Measurements from ENCODE around the gene CUBN. TPM values are rescaled to one million over a fixed set of nuclear protein-coding genes. Genes with fewer than 3 reads are reported as not detected.

Gene CUBN
- total RNA-seq, 1 experiment from 2014 or later = 0.80 TPM

DNA sequence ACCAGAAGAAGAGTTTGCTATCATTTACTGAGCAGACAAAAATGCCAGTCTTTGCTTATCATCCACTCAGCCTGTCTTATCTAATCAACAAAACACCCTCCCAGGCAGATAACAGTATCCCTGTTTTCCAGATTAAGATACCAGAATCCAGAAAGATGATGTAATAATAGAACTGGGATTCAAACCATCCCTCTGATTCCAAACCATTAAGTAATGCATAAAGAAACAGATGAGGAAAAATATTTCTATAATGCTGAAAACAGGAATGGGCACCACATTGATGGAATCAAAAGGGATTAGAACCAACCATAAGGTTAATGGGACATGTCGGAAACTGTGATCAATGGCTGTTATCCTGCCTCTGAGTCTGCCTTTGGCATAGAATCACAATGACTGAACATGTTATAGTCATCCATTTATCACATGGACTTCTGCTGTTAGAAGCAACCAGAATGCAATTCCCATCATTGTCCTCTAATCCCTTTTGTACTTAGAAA, 220.3 kb downstream of the CUBN start:
- H2AFZ ChIP-seq (ENCODE audit: low read length) = no peak overlapping the region
- POLR2A ChIA-PET (ENCODE audit: unreplicated experiment) = no interaction called here
- H3K27ac ChIP-seq (ENCODE audit: low read length) = no peak overlapping the region
- DNase-seq (no peak), ATAC-seq (no peak)
- H3K9me2 ChIP-seq (replicated peaks; ENCODE audit: low read length) = no peaks in the 10 kb centered on the region
- no TSS peak for BruUV-seq (replicated peaks)
- H3K9me3 ChIP-seq (ENCODE audit: low read length) = no peaks in the 10 kb centered on the region
- no peak overlapping the region for H3K4me3 ChIP-seq (ENCODE audit: low read length)
- no peak overlapping the region for H3K9ac ChIP-seq (ENCODE audit: low read length)
- no peaks in the 10 kb centered on the region for H3K79me2 ChIP-seq (ENCODE audit: low read length)
- H3F3A ChIP-seq (ENCODE audit: low read length, unreplicated experiment) = no peaks in the 10 kb centered on the region
- H3K27me3 ChIP-seq (ENCODE audit: low read length) = no peaks in the 10 kb centered on the region
- CTCF ChIA-PET = no interaction called here
- H3K36me3 ChIP-seq (ENCODE audit: low read depth, low read length) = no peaks in the 10 kb centered on the region
- H3K4me1 ChIP-seq (ENCODE audit: insufficient read depth, low read length) = no peaks in the 10 kb centered on the region; the same call in 1 of the 2 replicates
- H3K4me2 ChIP-seq (ENCODE audit: low read length) = no peak overlapping the region
- no peaks in the 10 kb centered on the region for H4K20me1 ChIP-seq (ENCODE audit: low read length)
- TF ChIP-seq EZH2phosphoT487 (IDR thresholded peaks at IDR 0.05; ENCODE audit: borderline replicate concordance, low read length) (no peak), EZH2 (IDR thresholded peaks at IDR 0.05; ENCODE audit: low read length, unreplicated experiment) (no peak)
- TF ChIP-seq, protein P1, sequence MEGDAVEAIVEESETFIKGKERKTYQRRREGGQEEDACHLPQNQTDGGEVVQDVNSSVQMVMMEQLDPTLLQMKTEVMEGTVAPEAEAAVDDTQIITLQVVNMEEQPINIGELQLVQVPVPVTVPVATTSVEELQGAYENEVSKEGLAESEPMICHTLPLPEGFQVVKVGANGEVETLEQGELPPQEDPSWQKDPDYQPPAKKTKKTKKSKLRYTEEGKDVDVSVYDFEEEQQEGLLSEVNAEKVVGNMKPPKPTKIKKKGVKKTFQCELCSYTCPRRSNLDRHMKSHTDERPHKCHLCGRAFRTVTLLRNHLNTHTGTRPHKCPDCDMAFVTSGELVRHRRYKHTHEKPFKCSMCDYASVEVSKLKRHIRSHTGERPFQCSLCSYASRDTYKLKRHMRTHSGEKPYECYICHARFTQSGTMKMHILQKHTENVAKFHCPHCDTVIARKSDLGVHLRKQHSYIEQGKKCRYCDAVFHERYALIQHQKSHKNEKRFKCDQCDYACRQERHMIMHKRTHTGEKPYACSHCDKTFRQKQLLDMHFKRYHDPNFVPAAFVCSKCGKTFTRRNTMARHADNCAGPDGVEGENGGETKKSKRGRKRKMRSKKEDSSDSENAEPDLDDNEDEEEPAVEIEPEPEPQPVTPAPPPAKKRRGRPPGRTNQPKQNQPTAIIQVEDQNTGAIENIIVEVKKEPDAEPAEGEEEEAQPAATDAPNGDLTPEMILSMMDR (conservative IDR thresholded peaks at IDR 0.05; ENCODE audit: low read depth, low read length) = no peak
- intact Hi-C loops (cut with micrococcal nuclease) = no loop called here

DNA sequence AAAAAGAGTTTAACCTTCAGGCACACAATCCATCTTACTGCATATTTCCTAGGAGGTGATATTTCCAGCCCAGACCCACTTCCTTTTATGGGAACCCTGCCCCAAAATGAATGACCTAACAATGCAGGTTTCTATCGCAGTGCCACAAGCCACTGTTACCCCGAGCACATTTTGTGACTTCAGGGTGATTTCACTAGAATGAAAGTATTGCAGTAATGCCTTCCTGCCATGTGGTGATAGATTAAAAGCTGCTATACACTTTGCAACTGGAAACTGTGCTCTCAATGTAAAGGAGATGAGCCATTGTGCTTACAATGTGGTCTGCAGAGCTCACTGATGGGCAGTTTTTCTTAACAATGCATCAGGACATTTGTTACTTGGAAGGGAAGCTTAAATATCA, 221.9 kb downstream of the CUBN start:
- no peak for DNase-seq
- no peak overlapping the region for H3K9ac ChIP-seq (ENCODE audit: low read length)
- H3K4me2 ChIP-seq (ENCODE audit: low read length) = no peak overlapping the region
- BruUV-seq (replicated peaks) = no TSS peak
- TF ChIP-seq, protein P1 (conservative IDR thresholded peaks at IDR 0.05; ENCODE audit: low read depth, low read length) = no peak
- TF ChIP-seq EZH2phosphoT487 (IDR thresholded peaks at IDR 0.05; ENCODE audit: borderline replicate concordance, low read length) = no peak
- TF ChIP-seq EZH2 (IDR thresholded peaks at IDR 0.05; ENCODE audit: low read length, unreplicated experiment) = no peak
- no peak overlapping the region for H2AFZ ChIP-seq (ENCODE audit: low read length)
- no peaks in the 10 kb centered on the region for H3K79me2 ChIP-seq (ENCODE audit: low read length)
- POLR2A ChIA-PET (ENCODE audit: unreplicated experiment) = no interaction called here
- CTCF ChIA-PET = no interaction called here
- H3K4me3 ChIP-seq (ENCODE audit: low read length) = no peak overlapping the region
- no peaks in the 10 kb centered on the region for H3K36me3 ChIP-seq (ENCODE audit: low read depth, low read length)
- H3K9me3 ChIP-seq (ENCODE audit: low read length) = no peaks in the 10 kb centered on the region
- no peak for ATAC-seq
- H3K4me1 ChIP-seq (ENCODE audit: insufficient read depth, low read length) = no peaks in the 10 kb centered on the region; the same call in 1 of the 2 replicates
- H3K9me2 ChIP-seq (replicated peaks; ENCODE audit: low read length) = no peaks in the 10 kb centered on the region
- no peaks in the 10 kb centered on the region for H4K20me1 ChIP-seq (ENCODE audit: low read length)
- no peaks in the 10 kb centered on the region for H3F3A ChIP-seq (ENCODE audit: low read length, unreplicated experiment)
- no peak overlapping the region for H3K27ac ChIP-seq (ENCODE audit: low read length)
- H3K27me3 ChIP-seq (ENCODE audit: low read length) = no peaks in the 10 kb centered on the region
- intact Hi-C loops (cut with micrococcal nuclease) = no loop called here

DNA sequence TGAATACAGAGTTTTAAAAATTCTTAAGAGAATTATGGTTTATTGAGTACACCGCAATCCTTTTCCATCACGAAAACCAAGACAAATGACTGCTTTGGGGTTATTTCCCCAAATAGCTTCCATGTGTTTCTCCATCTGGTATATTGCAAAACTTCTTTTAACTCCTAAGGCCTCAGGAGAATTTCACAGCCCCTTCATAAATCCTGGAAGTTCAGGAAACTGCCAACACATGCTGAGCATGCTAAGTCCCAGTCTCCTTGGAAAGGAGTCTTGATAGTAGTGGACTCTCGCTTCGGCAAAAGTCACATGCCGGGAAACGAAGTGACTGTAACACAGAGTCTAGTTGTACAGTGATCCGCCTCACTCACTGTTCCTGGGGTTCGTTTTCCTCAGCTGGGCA, 224.3 kb downstream of the CUBN start:
- Histone ChIP-seq H3F3A (ENCODE audit: low read length, unreplicated experiment) (no peaks in the 10 kb centered on the region), H3K27me3 (ENCODE audit: low read length) (no peaks in the 10 kb centered on the region), H3K79me2 (ENCODE audit: low read length) (no peaks in the 10 kb centered on the region), H3K9ac (ENCODE audit: low read length) (no peak overlapping the region), H3K9me2 (replicated peaks; ENCODE audit: low read length) (no peaks in the 10 kb centered on the region), H2AFZ (ENCODE audit: low read length) (no peak overlapping the region), H3K4me2 (ENCODE audit: low read length) (no peak overlapping the region), H3K27ac (ENCODE audit: low read length) (no peak overlapping the region), H3K9me3 (ENCODE audit: low read length) (no peaks in the 10 kb centered on the region), H3K4me3 (ENCODE audit: low read length) (no peak overlapping the region), H4K20me1 (ENCODE audit: low read length) (no peaks in the 10 kb centered on the region), H3K36me3 (ENCODE audit: low read depth, low read length) (no peaks in the 10 kb centered on the region), H3K4me1 (ENCODE audit: insufficient read depth, low read length) (no peaks in the 10 kb centered on the region; the same call in 1 of the 2 replicates)
- intact Hi-C loops (cut with micrococcal nuclease) = no loop called here
- no peak for ATAC-seq
- no TSS peak for BruUV-seq (replicated peaks)
- no peak for DNase-seq
- TF ChIP-seq EZH2phosphoT487 (IDR thresholded peaks at IDR 0.05; ENCODE audit: borderline replicate concordance, low read length) (no peak), EZH2 (IDR thresholded peaks at IDR 0.05; ENCODE audit: low read length, unreplicated experiment) (no peak)
- TF ChIP-seq, protein P1 (conservative IDR thresholded peaks at IDR 0.05; ENCODE audit: low read depth, low read length) = no peak
- POLR2A ChIA-PET (ENCODE audit: unreplicated experiment) = no interaction called here
- CTCF ChIA-PET = no interaction called here
